Kidney epithelial cell (primary cell): ENCODE results near the gene CTXN3. TPM values are rescaled to one million over a fixed set of nuclear protein-coding genes. Genes with fewer than 3 reads are reported as not detected.

Experiments used
- DNase-seq: peaks from one replicate; pipeline ENCODE4 v3.0.0-alpha.2; 2010; ENCODE audit warnings: low read depth
- H3K27me3 ChIP-seq: 2 replicates; pipeline ENCODE4 v1.6.0; 2011; ENCODE audit warnings: low read length; ENCODE audit not compliant: control insufficient read depth, insufficient read depth
- H3K36me3 ChIP-seq: 2 replicates; pipeline ENCODE4 v1.5.1; 2011; ENCODE audit warnings: low read length; ENCODE audit not compliant: control insufficient read depth, insufficient read depth
- H3K4me3 ChIP-seq: 2 replicates; pipeline ENCODE4 v1.5.1; 2011; ENCODE audit warnings: low read depth, mild to moderate bottlenecking, control low read depth, low read length
- CTCF ChIP-seq: IDR thresholded peaks from 2 replicates; pipeline ENCODE4 v1.5.1; 2011; ENCODE audit warnings: mild to moderate bottlenecking, moderate library complexity, low read length, control low read depth, inconsistent platforms; ENCODE audit not compliant: insufficient read depth, poor library complexity, severe bottlenecking
- total RNA-seq: library from RNA; depleted of rRNA; stranded (reverse); fragments of >200 nt; gene quantifications from 2 replicates; pipeline ENCODE4 v1.2.3, GENCODE V29; 2015

CTXN3 gene
- total RNA-seq, 1 donor from 2014 or later = not detected

GRCh38 chr5:127696683-127697082 lies 47.8 kb downstream of the CTXN3 start:
- no peak overlapping the region for H3K4me3 ChIP-seq
- H3K36me3 ChIP-seq = no peaks in the 10 kb centered on the region
- TF ChIP-seq CTCF = no peak
- DNase-seq = peak; percentile 7
- H3K27me3 ChIP-seq = no peaks in the 10 kb centered on the region

DNA sequence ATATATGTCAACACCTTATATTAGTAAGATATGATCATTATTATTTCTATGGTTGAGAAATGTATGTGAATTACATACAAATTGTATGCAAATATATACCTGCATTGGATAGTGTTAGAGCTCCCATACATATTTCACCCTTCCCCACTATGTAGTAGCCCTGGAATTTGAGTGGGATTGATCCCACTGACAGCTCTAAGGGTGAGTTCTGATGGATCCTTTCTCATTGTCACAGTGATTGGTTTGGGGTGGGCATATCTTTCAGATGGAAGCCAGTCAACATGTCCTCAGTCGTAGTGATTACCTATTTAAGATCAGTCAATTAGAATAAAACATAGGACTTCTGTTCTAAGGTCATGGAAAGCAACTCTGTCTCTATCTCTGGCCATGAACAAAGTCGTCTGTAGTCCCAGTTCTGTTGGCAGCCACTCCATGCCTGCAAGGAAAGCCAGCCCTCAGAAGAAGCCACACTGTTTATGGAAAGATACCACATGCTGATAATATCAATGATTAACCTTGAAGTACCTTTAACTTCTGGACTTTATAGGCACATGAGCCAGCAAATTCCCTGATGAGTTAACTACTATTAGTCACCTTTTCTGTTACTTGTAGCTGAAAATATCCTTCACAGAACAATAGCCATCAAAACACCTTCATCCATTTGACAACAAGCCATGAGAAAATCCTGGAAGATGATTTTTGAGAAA lies 49.2 kb downstream of the CTXN3 start:
- Histone ChIP-seq H3K4me3 (no peak overlapping the region), H3K36me3 (no peaks in the 10 kb centered on the region), H3K27me3 (no peaks in the 10 kb centered on the region)
- DNase-seq = peak; percentile 85
- no peak for TF ChIP-seq CTCF

GRCh38 chr5:127699416-127699815 lies 50.5 kb downstream of the CTXN3 start:
- no peak for DNase-seq
- no peaks in the 10 kb centered on the region for H3K27me3 ChIP-seq

DNA sequence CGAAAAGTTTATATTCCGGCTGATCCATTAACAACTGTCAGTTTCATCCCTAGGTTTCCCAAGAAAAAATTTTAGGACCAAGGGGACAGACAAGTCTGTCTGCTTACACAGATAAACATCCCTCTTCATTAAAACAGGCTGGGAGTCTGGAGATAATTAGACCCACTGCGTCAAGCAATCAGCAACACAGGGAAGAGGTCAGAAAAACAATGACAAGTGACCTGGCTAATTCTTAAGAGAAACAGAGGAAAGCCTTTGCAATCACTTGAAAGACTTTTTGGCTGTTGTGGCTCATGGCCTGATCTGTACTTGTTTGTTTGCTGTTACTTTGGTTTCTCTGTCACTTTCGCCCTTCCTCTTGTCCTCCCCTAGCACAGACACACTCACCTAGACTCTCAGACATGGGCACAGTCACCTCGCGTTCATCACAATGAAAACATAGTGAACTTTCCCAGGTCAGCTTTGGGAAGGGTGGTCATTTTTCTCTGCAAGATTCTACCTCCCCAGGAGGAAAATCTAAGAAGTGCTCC lies 51.4 kb downstream of the CTXN3 start:
- no peak for DNase-seq
- H3K27me3 ChIP-seq = no peaks in the 10 kb centered on the region
- H3K4me3 ChIP-seq = no peak overlapping the region
- no peaks in the 10 kb centered on the region for H3K36me3 ChIP-seq
- no peak for TF ChIP-seq CTCF

More at GRCh38 chr5:127699416-127699815, 50.5 kb downstream of the CTXN3 start:
- no peak for TF ChIP-seq CTCF
- no peaks in the 10 kb centered on the region for H3K36me3 ChIP-seq
- H3K4me3 ChIP-seq = no peak overlapping the region

DNA sequence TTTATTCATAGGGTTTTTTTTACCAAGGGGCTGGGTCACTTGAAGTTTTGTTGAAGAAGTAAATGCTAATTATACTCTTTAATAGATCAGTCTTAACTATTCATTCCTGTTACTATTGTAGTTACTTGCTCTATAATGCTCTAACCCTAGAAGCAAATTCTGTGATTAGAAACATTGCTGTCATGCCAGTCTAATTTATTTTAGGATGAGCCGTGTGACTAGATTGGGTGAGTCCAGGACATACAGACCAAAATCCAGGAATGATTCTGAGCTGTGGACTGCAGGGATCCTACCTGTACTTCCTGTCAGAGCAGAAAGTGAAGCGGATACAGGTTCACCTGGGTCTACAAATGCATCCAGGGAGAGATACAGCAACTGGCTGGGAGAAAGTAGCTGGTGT lies 53.6 kb downstream of the CTXN3 start:
- Histone ChIP-seq H3K36me3 (no peaks in the 10 kb centered on the region), H3K4me3 (no peak overlapping the region), H3K27me3 (no peaks in the 10 kb centered on the region)
- DNase-seq = no peak
- no peak for TF ChIP-seq CTCF

DNA sequence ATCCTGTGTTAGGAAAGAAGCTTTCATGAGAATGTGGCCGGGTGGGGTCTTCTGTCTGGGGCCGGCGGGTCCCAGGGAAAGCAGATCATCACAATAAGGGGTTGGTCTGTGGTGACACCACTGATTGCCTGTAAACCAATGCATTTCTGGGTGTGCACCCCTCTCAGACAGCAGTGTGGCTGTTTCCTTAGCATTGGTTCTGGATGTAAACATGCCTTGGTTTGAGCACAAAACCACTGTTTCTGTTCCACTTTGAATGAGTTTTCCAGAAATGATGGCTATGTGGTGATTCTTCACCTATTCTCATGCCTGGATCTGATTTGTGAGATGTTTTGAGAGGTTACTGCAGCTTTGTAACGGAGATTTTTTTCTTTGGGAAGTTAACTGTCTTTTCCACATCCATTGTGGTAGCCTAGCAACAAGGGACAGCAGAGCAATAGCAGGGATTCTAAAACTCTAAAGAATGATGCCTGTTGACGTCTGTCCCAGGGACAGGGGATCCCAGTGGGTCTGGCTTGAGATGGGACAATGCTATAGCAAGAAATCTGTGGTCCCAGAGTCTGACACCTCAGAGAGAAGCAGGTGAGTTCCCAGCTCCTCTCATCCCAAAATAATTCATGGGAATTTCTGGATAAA lies 54.2 kb downstream of the CTXN3 start, which contains the start of gene CCDC192:
Gene CCDC192 (plus strand): TSS at position 466 of the 636 bp plus-strand sequence. CDS start 55 bp downstream, at position 521.
- no peaks in the 10 kb centered on the region for H3K27me3 ChIP-seq
- DNase-seq = no peak
- no peaks in the 10 kb centered on the region for H3K36me3 ChIP-seq
- no peak for TF ChIP-seq CTCF
- no peak within 1 kb of the TSS for H3K4me3 ChIP-seq
